Measurements from ENCODE around the gene SLC16A2.

DNA sequence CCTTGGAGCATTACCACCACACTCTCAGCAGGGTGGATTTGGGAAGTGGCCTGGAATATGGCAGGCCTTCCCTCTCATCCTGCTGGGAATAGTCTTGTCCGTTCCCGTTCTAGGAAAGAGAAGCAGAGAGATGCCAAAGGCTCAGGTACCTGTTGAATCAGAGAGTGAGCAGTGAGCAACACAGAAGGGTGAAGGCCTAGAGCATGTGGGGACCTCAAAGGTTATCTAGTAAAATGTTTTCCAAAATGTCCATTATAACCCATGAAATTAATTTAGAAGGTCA lies 30.8 kb downstream of the SLC16A2 start:
- TF ChIP-seq, protein P1, sequence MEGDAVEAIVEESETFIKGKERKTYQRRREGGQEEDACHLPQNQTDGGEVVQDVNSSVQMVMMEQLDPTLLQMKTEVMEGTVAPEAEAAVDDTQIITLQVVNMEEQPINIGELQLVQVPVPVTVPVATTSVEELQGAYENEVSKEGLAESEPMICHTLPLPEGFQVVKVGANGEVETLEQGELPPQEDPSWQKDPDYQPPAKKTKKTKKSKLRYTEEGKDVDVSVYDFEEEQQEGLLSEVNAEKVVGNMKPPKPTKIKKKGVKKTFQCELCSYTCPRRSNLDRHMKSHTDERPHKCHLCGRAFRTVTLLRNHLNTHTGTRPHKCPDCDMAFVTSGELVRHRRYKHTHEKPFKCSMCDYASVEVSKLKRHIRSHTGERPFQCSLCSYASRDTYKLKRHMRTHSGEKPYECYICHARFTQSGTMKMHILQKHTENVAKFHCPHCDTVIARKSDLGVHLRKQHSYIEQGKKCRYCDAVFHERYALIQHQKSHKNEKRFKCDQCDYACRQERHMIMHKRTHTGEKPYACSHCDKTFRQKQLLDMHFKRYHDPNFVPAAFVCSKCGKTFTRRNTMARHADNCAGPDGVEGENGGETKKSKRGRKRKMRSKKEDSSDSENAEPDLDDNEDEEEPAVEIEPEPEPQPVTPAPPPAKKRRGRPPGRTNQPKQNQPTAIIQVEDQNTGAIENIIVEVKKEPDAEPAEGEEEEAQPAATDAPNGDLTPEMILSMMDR (IDR thresholded peaks at IDR 0.05; ENCODE audit: insufficient read depth, low read length) = no peak
- TF ChIP-seq POLR2AphosphoS5 (IDR thresholded peaks at IDR 0.05; ENCODE audit: low read depth) (no peak), SPI1 (IDR thresholded peaks at IDR 0.05; ENCODE audit: borderline replicate concordance, low read depth) (no peak), GABPA (IDR thresholded peaks at IDR 0.05; ENCODE audit: low read depth) (no peak)
- TF ChIP-seq, protein P2, sequence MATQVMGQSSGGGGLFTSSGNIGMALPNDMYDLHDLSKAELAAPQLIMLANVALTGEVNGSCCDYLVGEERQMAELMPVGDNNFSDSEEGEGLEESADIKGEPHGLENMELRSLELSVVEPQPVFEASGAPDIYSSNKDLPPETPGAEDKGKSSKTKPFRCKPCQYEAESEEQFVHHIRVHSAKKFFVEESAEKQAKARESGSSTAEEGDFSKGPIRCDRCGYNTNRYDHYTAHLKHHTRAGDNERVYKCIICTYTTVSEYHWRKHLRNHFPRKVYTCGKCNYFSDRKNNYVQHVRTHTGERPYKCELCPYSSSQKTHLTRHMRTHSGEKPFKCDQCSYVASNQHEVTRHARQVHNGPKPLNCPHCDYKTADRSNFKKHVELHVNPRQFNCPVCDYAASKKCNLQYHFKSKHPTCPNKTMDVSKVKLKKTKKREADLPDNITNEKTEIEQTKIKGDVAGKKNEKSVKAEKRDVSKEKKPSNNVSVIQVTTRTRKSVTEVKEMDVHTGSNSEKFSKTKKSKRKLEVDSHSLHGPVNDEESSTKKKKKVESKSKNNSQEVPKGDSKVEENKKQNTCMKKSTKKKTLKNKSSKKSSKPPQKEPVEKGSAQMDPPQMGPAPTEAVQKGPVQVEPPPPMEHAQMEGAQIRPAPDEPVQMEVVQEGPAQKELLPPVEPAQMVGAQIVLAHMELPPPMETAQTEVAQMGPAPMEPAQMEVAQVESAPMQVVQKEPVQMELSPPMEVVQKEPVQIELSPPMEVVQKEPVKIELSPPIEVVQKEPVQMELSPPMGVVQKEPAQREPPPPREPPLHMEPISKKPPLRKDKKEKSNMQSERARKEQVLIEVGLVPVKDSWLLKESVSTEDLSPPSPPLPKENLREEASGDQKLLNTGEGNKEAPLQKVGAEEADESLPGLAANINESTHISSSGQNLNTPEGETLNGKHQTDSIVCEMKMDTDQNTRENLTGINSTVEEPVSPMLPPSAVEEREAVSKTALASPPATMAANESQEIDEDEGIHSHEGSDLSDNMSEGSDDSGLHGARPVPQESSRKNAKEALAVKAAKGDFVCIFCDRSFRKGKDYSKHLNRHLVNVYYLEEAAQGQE (IDR thresholded peaks at IDR 0.05; ENCODE audit: insufficient replicate concordance, low read depth) = no peak

All from HL-60 (cell line).